Amniotic stem cell (primary cell): ENCODE measurements around the gene SRP68.
"Not testable (repeated sequence)": the region's sequence is repeated elsewhere in the genome, so short reads cannot be mapped to it uniquely, and the experiment has no call there.

Source experiments
- DNase-seq: peaks from one replicate; lab custom pipeline; 2025; lab: John Stamatoyannopoulos, UW

SRP68 gene

DNA sequence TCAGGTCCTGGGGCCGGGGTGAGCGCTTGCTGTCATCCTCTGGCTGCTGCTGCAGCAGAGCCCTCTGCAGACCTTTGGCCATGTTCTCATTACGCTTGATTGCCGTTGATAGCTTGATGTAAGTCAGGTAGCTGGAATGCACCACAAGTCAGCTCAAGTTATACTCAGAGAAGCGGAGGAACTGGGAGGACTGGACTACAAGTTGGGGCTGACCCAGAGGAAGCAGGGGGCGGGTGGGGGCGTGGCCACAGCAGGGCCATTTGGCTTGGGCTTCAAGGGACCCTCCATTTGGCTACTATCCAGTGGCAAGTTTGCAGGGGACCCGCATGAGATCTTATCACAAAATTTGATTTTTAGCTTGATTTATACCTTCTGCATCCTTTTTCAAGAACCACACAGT is 26.3 kb downstream of the SRP68 start:
- no peak for DNase-seq

DNA sequence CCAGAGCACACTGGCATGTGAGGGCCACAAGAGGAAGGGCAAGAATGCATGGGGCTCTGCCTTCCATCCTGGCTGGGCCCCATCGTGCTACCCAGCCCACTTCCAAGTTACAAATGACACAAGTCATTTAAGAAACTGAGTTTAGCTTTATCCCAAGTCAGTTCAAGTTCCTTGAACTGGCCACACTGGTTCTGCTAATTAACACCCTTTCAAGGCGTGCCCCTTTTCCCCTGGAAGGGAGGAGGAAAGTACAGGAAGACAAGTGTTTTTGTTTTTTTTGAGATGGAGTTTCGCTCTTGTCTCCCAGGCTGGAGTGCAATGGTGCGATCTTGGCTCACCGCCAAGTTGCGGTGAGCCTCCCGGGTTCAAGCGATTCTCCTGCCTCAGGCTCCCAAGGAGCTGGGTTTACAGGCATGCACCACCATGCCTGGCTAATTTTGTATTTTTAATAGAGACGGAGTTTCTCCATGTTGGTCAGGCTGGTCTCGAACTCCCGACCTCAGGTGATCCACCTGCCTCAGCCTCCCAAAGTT is 27.8 kb downstream of the SRP68 start:
- DNase-seq, result not testable (repeated sequence)

DNA sequence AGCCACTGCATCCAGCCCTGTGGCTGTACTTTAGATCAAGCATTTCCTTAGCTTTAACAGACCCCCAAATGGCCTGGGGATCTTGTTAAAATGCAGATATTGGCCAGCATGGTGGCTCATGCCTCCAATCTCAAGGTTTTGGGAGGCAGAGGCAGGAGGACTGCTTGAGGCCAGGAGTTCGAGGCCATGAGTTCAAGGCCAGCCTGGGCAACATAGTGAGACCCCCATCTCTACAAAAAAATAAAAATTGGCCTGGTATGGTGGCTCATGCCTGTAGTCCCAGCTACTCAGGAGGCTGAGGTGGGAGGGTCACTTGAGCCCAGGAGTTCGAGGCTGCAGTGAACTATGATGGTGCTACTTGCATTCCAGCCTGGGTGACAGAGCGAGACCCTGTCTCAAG is 29.4 kb downstream of the SRP68 start:
- DNase-seq, result not testable (repeated sequence)

DNA sequence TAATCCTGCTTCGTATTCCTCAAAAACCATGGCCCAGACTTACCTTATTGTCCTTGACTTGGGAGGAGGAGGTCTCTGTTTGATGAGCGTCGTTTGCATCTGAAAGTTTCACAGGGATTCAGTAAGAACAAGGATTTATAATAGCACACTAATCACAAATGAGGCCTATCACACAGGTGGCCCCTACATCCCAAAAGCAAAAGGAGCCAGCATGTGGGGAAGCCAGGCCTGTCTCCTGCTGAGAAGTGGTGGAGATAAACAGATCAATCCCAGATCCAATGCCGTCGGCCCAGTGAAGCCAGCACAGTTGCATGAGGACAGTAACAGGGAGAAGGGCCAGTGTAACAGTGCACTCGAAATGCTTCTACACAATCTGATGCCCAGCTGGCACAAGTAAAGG is 31.9 kb downstream of the SRP68 start:
- DNase-seq, result no peak

DNA sequence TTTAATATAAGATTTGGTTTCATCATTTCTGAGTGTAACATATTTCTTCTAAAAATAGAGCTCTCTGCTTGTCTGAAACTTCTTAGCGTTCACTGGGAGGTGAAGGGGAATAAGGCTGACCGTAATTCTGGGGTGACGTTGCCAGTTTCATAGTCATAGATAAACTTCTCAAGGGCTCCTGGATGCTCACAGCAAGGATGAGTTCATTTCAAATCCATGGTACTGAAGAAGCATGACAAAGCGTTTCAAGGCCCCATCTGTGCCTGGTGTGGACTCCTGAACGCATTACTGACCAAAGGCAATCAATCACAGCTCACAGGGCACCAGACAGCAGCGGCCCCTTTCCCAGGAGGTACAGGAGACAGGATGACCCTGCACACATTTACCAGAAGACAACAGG is 33.2 kb downstream of the SRP68 start:
- no peak for DNase-seq

DNA sequence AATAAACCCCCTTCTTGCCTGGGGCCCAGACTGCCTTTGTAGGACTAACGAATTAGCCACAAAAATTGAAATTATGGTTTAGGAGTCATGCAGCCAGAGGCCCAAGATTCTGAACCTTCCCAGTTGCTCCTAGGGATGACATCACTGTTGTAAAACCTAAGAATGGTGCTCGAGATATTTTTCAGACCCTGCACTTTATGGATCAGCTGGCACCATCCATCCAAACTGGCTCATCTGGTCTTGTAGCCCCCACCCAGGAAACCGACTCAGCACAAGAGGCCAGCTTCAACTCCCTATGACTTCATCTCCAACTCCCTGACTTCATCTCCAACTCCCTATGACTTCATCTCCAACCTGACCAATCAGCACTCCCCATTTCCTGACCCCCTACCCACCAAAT is 34.3 kb downstream of the SRP68 start:
- no peak for DNase-seq

DNA sequence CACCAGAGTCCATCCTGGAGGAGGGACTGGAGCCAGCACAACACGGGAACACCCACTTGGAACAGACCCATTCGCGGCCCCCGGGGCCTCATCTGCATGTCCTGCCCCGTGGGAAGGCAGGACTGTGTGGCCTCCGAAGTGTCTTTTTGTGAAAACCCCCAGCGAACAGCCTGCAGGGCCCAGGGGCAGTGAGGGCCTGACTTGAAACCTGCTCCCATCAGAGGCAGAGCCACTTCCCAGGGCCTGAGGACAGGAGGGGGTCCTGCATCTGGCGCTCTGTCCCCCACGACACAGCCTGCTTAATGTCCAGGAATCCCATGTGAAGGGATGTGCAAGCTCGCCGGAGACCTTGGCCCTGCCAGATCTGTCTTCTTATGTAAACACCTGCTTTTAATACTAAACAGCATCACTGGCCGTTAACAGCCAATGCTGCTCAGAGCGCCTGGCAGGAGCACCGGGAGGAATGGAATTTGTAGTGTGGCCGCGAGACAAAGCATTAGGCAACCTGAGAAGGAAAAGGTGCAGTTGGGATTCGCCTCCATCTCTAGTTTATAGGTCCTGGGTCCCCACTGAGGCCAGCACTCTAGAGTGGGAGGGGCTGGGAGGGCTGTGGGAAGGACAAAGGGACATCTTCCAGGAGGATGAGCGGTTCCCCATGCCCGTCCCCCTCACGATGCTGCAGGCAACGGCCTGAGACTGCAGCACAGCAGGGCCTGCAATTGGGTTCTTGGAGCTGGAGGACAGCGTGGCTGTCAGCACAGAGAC is 35.6 kb downstream of the SRP68 start:
- DNase-seq, result no peak

DNA sequence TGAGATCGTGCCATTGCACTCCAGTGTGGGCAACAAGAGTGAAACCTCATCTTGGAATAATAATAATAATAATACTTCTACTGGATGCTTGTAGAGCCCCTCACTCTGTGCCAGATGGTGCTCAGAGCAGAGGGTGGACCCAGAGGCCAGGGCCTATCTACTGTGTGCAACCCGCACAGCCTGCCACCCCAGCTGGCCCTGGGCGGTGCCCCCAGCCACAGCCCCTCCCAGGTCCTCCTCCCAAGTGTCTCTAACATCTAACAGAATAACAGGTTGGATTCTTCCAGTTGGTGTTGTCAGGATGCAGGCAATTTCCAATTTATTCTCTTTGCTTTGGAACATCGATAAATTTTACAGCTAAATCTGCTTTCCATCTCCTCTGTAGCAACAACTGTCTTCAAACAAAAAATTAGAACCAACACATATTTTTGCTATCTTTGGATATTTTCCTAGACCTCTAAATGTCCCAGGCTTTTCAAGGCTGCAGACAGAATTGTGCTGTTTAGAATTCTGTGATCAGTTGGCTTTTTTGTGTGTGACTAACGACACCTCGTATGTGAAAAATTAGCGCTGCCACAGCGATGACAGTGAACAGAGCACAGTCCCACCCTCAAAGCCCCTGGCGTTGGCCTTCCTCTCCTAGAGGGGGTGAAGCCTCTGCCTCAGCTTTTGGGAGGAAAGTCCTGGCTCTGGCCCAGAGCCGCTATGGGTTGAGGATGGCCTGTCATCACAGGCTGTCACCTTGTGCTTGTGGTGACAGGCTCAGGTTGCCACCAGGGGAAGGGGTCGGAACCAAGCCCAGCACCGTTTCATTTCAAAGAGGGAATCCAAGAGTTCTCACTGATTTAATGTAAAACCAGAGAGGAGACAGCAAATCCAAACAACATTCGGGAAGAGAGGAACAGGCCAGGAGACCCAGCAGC is 37.6 kb downstream of the SRP68 start:
- no peak for DNase-seq

DNA sequence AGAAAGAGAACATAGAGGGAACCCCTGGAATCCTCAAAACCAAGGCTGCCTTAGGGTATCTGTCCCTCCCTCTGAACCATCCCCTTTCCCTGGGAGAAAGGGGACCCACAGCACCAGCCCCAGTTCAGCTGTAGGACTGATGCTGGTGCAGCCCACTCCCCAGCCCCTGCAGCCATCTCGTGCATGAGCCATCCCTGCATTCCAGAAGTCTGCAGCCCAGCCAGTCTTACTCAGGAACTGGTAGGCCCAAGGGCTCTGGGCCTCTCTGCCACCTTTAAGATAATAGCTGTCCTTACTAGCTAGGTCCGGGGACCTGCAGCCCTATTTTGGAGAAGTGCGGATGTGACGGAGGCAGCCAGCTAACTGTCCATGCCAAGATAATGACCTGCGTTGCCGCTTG is 39.2 kb downstream of the SRP68 start:
- DNase-seq, result no peak

DNA sequence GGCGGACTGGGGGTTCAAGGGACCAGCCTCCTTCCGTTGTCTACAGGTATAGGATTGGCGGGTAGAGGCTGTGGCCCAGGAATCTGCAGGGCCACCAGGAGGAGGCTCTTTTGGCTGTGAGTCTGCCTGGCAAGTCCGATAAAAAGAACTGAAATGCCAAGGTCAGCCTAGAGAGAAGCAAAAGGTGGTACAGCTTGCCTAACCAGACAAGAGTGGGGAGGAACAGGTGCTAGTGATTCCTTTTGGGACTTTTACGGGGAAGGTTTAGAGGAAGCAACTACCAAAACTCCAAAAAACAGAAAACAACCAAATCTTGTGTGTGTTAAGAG is 39.6 kb downstream of the SRP68 start:
- DNase-seq, result no peak

DNA sequence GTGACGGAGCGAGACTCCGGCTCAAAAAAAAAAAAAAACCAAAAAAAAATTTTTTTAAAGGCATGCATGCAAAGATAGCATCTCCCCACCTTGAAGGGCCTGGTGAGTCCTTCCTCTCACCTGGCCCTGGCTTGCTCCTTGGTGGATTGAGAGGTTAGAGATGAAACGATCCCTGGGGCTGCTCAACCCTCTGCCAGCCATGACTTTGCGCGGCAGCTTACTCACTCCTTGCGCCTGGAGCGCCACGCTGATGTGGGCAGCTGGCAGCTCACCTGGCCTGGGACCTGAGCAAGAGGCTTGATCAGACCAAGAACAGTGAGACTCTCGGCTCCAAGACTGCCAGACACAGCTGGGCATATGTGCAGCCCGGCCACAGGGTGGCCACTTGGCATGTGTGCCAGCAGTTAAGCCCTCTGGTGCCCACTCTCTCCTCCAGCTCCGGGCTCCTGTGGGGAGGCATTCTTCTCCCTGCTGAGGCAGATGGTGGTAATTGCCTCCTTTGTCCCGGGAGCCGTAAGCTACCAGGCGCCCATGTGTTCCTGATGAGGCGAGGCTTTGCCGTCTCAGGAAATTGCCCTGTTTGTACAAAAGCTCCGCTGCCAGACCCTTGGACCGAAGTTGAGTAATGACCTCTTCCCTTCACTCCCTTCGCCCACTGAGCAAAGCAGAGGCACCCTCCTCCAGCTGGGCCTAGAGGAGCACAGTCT is 40.1 kb downstream of the SRP68 start:
- no peak for DNase-seq

DNA sequence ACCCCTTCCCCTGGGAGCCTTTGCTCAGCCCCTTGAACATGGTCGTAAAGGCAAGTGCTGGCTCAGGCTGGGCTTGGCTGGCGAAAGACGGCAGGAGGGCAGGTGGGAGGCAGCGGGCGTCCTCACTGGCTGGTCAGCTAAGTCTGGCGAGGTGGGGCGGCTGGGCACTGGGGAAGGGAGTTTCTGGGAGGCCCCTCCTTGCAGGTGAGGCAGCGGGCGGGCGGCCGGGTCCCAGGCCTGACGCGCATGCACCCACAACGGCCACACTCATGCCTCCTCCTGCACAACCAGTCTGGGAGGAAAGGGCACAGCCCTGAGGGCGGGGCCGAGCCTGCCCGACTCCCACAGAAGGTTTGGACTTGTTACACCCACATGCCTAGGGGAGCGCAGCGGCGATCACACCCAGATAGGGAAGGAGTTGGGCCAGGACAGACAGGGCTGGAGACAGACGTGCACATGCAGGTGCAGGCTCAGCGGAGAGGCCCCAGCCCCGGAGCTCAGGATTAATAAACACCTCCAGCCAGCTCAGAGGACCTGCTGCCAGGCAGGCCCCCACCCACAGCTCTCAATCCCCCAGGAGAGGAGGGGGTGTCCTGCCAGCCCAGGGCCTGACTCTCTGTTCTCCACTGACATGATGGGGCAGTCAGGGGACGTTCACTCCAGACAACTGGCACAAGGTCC is 45.0 kb downstream of the SRP68 start, which contains the start of gene EVPL:
Gene EVPL, minus strand, starts transcription at position 148 of the 681 bp plus-strand sequence. Its CDS starts 108 bp downstream, at position 40.
- DNase-seq, result no peak

DNA sequence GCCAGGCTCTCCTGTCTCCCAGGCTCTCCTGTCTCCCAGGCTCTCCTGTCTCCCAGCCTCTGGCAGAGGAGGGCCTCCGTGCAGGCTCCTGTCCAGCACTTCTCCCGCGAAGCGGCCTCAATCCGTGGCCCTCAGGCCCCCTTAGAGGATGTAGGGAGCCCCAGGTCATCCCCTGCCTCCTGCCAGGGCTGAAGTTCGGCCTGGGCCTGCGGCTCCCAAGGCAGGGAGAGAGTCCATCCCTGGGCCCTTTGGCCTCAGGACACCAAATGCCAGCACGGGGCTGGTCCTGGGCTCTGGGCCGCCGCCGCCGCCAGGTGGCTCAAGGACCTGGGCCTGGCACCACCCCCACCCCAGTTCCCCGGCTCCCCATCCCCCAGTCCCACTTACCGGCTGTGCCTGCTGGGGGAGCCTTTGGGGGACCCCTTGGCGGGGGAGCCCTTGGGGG is 45.6 kb downstream of the SRP68 start:
- no peak for DNase-seq

DNA sequence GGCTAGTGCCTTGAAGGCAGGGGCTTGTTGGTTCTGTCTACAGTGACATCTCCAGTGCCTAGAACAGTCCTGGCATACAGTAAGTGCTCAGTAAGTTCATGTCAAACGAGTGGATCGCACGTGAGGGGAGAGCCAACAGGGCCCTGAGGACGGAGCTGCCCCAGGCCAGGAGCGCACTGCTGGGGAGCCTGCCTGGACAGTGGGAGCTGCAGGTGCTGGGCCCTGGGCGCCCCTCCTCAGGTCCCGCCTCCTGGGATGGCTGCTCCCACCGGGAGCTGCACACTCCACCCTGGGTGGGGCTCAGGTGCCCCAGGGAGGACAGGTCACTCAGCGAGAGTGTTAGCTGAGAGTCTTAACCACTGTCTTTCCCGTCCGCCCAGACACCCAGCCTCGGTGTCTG is 47.0 kb downstream of the SRP68 start:
- DNase-seq, result no peak

DNA sequence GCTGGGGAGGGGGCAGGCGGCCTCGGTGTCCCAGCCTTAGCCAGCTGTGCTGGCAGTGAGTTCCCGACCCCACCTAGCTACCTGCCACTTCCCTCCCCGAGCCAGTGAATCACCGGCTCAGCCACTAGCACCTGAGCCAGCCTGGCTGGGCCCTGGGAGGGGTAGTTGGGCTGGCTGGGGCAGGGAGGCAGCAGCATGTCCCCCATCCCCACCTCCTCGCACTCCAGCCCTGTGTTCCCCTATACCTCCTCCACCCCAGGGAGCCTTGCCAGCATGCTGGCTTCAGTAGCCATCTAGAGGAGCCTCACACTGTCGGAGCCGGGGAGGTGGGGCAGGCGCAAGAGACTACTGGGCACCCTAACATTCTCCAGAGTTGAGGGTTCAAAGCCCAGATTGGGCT is 48.0 kb downstream of the SRP68 start:
- no peak for DNase-seq

DNA sequence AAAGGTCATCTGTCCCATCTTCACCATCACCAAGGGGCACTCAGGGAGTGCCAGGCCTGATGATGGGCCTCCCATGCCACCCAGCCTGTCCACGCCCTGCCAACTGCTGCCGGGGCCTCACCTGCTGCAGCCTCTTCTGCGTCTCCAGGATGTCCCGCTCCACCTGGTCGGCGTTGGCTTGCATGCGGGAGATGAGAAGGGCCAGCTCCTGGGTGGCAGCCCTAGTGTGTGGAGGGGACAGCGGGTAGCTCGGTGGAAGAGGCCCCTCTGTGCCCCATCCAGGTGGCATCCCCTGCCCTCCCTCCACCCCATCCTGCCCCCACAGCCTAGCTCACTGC is 48.4 kb downstream of the SRP68 start:
- DNase-seq, result no peak

DNA sequence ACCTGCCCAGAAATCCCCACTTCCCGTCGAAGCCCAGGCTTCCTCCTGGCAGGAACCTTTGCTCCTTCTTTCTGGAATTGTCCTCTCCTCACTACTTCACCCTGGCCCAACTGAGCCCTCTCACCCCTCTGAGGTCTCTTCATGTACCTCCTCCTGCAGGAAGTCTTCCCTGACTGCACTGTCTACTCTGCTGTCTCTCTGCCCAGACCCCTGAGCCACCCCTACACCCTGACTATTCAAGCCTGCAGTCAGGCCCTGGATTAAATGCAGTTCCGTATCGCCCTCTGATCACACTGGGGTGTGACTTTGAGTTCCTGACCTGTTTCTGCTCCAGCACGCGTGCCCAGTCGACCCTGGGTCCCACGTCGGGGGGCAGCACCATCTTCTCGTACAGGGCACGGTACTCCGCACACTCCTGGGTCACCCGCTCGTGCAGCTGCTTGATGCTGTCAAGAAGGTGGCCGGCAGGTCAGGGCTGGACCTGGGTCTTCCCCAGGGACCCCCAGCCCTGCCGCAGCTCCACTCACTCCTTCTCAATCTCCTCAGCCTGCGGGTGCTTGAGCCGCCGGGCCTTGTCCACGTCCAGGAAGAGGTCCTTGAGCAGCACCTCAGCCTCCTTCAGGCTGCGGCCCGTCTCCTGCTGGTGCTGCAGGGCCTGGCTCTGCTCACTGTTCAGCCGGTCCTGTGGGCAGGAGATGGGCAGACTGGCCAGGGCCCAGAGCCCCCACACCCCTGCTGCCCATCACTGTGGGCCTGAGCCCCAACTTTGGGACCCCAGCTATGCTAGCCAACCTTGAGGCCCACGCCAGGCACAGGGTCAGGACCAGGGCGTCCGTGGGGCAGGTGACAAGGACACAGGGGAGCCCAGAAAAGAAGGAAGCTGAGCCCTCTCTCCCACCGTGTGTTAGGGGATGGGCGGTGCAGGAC is 49.1 kb downstream of the SRP68 start:
- DNase-seq, result no peak

DNA sequence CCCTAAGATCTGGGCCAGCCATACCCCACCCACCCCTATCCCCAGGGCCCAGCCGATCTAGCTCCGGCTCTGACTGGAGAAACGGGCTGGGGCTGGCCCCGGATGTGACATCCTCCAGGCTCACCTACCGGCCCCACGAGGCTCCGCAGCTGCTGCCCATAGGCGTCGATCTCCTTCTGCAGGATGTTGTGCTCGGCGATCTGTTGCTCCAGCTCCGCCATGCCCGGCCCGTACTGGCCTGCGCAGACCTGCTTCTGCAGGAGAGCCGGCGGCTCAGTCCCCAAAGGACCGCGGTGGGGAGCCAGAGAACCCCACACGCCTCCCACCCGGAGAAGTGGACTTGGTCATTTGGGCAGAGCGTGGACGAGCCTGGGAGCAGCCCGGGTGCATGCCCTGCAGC is 50.0 kb downstream of the SRP68 start:
- DNase-seq, result no peak

DNA sequence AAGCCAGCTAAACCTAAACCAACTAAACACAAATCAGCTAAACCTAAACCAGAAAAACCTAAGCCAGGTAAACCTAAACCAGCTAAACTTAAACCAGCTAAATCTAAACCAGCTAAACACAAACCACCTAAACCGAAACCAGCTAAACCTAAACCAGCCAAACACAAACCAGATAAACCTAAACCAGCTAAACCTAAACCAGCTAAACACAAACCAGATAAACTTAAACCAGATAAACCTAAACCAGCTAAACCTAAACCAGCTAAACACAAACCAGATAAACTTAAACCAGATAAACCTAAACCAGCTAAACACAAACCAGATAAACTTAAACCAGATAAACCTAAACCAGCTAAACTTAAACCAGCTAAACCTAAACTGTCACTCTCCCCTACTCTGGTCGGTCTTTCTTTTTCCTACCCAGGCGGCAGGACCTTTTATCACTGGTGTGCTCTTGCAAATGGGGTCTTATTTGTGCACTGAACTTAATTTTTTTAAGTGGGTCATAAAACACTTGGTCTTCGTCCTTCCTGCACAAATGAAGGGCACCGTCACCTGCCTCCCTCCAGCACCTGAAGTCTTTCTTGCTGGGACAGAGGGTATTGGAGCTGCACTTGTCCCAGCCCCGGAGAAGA is 52.4 kb downstream of the SRP68 start:
- no peak for DNase-seq

DNA sequence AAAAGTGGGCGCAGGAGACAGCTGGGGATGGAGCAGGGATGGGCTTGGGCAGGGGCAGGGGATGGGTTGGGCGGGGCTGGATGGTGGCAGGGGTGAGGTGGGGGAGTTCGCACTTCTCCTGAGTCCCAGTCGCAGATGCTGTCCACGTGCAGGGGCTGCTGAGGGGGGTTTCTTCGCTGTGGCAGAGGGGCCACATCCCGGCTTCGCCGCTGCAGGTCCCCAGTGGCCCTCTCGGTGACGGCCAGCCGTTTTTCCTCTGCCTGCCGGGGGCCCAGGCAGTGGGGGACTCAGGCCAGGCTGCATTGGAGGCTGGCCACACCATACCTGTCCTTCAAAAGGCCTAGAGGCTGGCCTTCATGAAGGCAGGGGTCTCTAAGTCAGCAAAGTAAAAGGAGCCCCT is 53.5 kb downstream of the SRP68 start:
- no peak for DNase-seq
